ENCODE measurements around the gene THSD7A.
"Not testable (repeated sequence)": the region's sequence is repeated elsewhere in the genome, so short reads cannot be mapped to it uniquely, and the experiment has no call there.

The THSD7A gene

DNA sequence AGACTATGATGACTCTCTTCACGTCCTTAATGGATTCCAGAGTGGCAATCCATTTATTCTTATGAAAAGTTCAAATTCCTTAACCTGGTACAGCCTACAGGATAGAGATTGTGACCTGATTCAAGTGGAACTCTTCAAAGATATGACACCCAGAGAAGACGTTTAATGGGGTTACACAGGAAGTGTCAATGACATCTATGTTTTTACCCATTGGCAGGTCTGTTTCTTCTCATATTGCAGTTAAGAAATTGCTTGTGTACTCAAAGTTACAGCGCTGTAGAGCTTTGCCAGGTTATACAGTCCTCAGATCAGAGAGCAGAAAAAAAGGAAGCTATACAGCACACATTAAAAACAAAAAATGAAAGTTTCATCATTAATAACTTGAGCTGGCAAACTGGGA lies 367.4 kb downstream of the THSD7A start:
- Histone ChIP-seq H3K9ac (ENCODE audit: low read length) (no peak overlapping the region), H3K4me3 (ENCODE audit: low read depth, low read length) (no peak overlapping the region), H3K27me3 (ENCODE audit: control insufficient read depth, insufficient read depth, low read length) (no peaks in the 10 kb centered on the region), H3K9me3 (ENCODE audit: control insufficient read depth, insufficient read depth, low read depth, low read length) (no peaks in the 10 kb centered on the region), H3K36me3 (ENCODE audit: control insufficient read depth, insufficient read depth, low read length) (no peaks in the 10 kb centered on the region), H3K4me1 (ENCODE audit: control insufficient read depth, insufficient read depth, low read length) (no peaks in the 10 kb centered on the region), H3K27ac (ENCODE audit: low read depth, low read length) (no peak overlapping the region)

DNA sequence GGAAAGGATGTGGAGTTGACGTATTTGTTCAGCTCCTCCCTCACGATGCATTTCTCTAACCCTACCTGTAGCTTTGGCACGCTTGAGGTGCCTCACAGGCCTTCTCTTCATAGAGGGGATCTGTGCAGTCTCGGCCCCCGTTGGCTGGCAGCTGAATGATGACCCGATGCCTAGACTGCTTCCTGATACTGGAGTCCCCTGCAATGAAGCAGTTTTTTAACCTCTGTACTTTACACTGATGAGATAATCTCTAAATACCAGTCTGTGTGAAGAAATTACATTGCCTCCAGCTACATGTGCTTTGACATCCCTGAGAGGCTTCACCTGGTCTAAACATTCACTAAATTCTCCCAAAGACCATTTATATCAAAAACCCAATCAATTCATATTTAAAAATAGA lies 370.1 kb downstream of the THSD7A start:
- H3K36me3 ChIP-seq (ENCODE audit: control insufficient read depth, insufficient read depth, low read length) = no peaks in the 10 kb centered on the region

DNA sequence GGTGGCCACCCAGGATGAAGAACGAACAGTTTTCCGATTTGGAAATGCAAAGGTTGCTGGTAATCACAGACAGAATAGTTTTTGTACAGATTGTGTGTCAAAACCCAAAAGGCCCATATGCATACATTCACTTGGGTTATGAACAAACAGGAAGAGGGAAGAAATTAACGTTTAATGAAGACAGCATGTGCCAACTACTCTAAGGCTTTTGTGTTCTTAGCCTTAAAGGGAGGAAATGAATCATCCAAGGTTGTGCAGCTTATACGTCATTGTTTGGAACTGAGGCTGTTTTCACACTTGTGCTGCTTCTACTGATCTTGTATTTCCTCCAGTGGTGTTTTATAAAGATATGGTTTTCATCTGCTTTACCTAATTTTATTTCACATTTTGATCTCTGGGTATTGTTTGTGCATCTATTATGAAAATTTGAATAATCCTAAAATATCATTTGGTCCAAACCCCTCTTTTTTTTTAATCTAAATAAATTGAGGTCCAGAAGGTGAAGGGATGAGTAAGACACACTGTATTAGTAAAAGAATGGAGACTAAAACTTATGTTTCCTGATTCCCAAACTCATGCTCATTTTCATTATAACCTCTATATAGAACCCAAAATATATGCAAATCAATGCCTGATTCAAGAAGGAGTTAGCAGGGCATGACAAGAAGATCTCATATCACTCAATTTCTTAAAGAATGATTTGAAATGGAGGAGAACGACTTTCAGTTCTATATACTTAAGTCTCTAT lies 373.1 kb downstream of the THSD7A start:
- no peaks in the 10 kb centered on the region for H3K9me3 ChIP-seq (ENCODE audit: control insufficient read depth, insufficient read depth, low read depth, low read length)
- H3K27me3 ChIP-seq (ENCODE audit: control insufficient read depth, insufficient read depth, low read length) = no peaks in the 10 kb centered on the region
- no peak overlapping the region for H3K9ac ChIP-seq (ENCODE audit: low read length)
- H3K4me3 ChIP-seq (ENCODE audit: low read depth, low read length) = no peak overlapping the region
- H3K27ac ChIP-seq (ENCODE audit: low read depth, low read length) = no peak overlapping the region
- H3K36me3 ChIP-seq (ENCODE audit: control insufficient read depth, insufficient read depth, low read length) = no peaks in the 10 kb centered on the region
- no peaks in the 10 kb centered on the region for H3K4me1 ChIP-seq (ENCODE audit: control insufficient read depth, insufficient read depth, low read length)

More for the DNA sequence above, 370.1 kb downstream of the THSD7A start:
- Histone ChIP-seq H3K9me3 (ENCODE audit: control insufficient read depth, insufficient read depth, low read depth, low read length) (no peaks in the 10 kb centered on the region), H3K27me3 (ENCODE audit: control insufficient read depth, insufficient read depth, low read length) (no peaks in the 10 kb centered on the region), H3K9ac (ENCODE audit: low read length) (no peak overlapping the region), H3K4me1 (ENCODE audit: control insufficient read depth, insufficient read depth, low read length) (no peaks in the 10 kb centered on the region), H3K27ac (ENCODE audit: low read depth, low read length) (no peak overlapping the region), H3K4me3 (ENCODE audit: low read depth, low read length) (no peak overlapping the region)

GRCh38 chr7:11457419-11457818 lies 374.6 kb downstream of the THSD7A start:
- no peak overlapping the region for H3K27ac ChIP-seq (ENCODE audit: low read depth, low read length)
- H3K9ac ChIP-seq (ENCODE audit: low read length) = no peak overlapping the region

DNA sequence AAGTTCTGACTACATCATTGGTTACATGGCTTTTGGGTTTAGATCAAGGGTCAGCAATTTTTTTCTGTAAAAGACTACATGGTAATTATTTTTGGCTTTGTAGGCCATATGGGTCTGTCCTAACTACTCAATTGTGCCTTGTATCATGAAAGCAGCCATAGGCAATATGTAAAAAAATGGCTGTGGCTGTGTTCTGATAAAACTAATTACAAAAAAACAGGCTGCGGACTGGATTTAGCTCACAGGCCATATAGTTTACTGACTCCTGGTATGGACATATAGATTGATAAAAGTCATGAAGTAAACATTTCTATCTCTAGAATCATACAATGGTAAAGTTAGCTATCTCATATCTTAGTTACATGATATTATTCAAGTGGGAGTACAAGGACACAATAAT lies 375.4 kb downstream of the THSD7A start:
- H3K36me3 ChIP-seq (ENCODE audit: control insufficient read depth, insufficient read depth, low read length) = no peaks in the 10 kb centered on the region
- H3K27ac ChIP-seq (ENCODE audit: low read depth, low read length) = no peak overlapping the region
- H3K9ac ChIP-seq (ENCODE audit: low read length) = no peak overlapping the region
- no peaks in the 10 kb centered on the region for H3K4me1 ChIP-seq (ENCODE audit: control insufficient read depth, insufficient read depth, low read length)
- no peaks in the 10 kb centered on the region for H3K27me3 ChIP-seq (ENCODE audit: control insufficient read depth, insufficient read depth, low read length)
- no peak overlapping the region for H3K4me3 ChIP-seq (ENCODE audit: low read depth, low read length)
- no peaks in the 10 kb centered on the region for H3K9me3 ChIP-seq (ENCODE audit: control insufficient read depth, insufficient read depth, low read depth, low read length)

More at GRCh38 chr7:11457419-11457818, 374.6 kb downstream of the THSD7A start:
- Histone ChIP-seq H3K27me3 (ENCODE audit: control insufficient read depth, insufficient read depth, low read length) (no peaks in the 10 kb centered on the region), H3K9me3 (ENCODE audit: control insufficient read depth, insufficient read depth, low read depth, low read length) (no peaks in the 10 kb centered on the region), H3K36me3 (ENCODE audit: control insufficient read depth, insufficient read depth, low read length) (no peaks in the 10 kb centered on the region), H3K4me3 (ENCODE audit: low read depth, low read length) (no peak overlapping the region), H3K4me1 (ENCODE audit: control insufficient read depth, insufficient read depth, low read length) (no peaks in the 10 kb centered on the region)

DNA sequence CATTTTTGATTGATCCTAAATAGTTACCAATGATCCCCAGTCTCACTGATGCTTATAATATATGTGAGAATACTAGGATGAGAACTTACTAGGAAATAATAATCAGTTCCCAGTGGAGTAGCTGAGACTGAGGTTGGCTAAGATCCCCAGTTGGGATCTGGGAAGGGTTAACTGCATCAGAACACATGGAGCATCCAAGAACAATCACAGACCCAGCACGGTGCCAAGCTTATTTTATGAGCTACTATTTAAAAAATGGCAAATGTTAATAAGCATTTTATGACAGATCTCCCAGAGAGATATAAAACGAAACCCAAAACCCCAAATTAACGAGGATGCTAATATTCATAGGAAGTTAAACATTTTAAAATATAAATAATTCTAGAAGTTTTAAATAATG lies 379.5 kb downstream of the THSD7A start:
- no peak overlapping the region for H3K9ac ChIP-seq (ENCODE audit: low read length)
- H3K4me3 ChIP-seq (ENCODE audit: low read depth, low read length) = no peak overlapping the region
- no peaks in the 10 kb centered on the region for H3K27me3 ChIP-seq (ENCODE audit: control insufficient read depth, insufficient read depth, low read length)
- no peaks in the 10 kb centered on the region for H3K4me1 ChIP-seq (ENCODE audit: control insufficient read depth, insufficient read depth, low read length)
- no peaks in the 10 kb centered on the region for H3K9me3 ChIP-seq (ENCODE audit: control insufficient read depth, insufficient read depth, low read depth, low read length)
- H3K27ac ChIP-seq (ENCODE audit: low read depth, low read length) = no peak overlapping the region
- H3K36me3 ChIP-seq (ENCODE audit: control insufficient read depth, insufficient read depth, low read length) = no peaks in the 10 kb centered on the region

- Histone ChIP-seq H3K9ac (ENCODE audit: low read length) (no peak overlapping the region), H3K9me3 (ENCODE audit: control insufficient read depth, insufficient read depth, low read depth, low read length) (no peaks in the 10 kb centered on the region)
These were observed 381.7 kb downstream of the THSD7A start for GRCh38 chr7:11450281-11450680.

DNA sequence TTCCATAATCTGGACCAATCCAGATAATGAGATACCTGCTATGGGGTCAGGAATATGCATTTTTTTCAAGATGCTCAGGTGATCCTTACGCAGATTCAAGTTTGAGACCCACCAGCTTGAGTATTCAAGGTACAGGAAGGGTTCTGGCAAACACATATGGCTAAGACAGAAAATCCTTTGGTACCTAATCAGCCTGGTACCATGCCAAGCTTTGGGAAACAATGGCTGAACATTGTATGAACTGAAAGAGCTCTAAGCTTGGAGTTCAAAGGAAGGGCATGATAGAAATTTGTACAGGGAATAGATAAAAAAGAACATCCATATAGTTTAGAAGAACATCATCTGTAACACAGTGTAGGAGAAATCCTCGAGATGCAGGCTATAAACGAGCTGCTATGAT lies 382.7 kb downstream of the THSD7A start:
- Histone ChIP-seq H3K27ac (ENCODE audit: low read depth, low read length) (no peak overlapping the region), H3K9ac (ENCODE audit: low read length) (no peak overlapping the region), H3K36me3 (ENCODE audit: control insufficient read depth, insufficient read depth, low read length) (no peaks in the 10 kb centered on the region), H3K27me3 (ENCODE audit: control insufficient read depth, insufficient read depth, low read length) (no peaks in the 10 kb centered on the region), H3K9me3 (ENCODE audit: control insufficient read depth, insufficient read depth, low read depth, low read length) (no peaks in the 10 kb centered on the region), H3K4me3 (ENCODE audit: low read depth, low read length) (no peak overlapping the region), H3K4me1 (ENCODE audit: control insufficient read depth, insufficient read depth, low read length) (no peaks in the 10 kb centered on the region)

More at GRCh38 chr7:11450281-11450680, 381.7 kb downstream of the THSD7A start:
- H3K36me3 ChIP-seq (ENCODE audit: control insufficient read depth, insufficient read depth, low read length) = no peaks in the 10 kb centered on the region
- no peaks in the 10 kb centered on the region for H3K4me1 ChIP-seq (ENCODE audit: control insufficient read depth, insufficient read depth, low read length)
- no peak overlapping the region for H3K27ac ChIP-seq (ENCODE audit: low read depth, low read length)
- no peak overlapping the region for H3K4me3 ChIP-seq (ENCODE audit: low read depth, low read length)
- H3K27me3 ChIP-seq (ENCODE audit: control insufficient read depth, insufficient read depth, low read length) = no peaks in the 10 kb centered on the region

GRCh38 chr7:11448323-11448722 lies 383.7 kb downstream of the THSD7A start:
- no peak overlapping the region for H3K9ac ChIP-seq (ENCODE audit: low read length)
- no peak overlapping the region for H3K27ac ChIP-seq (ENCODE audit: low read depth, low read length)
- no peaks in the 10 kb centered on the region for H3K36me3 ChIP-seq (ENCODE audit: control insufficient read depth, insufficient read depth, low read length)
- H3K4me3 ChIP-seq (ENCODE audit: low read depth, low read length) = no peak overlapping the region
- no peaks in the 10 kb centered on the region for H3K9me3 ChIP-seq (ENCODE audit: control insufficient read depth, insufficient read depth, low read depth, low read length)
- H3K4me1 ChIP-seq (ENCODE audit: control insufficient read depth, insufficient read depth, low read length) = no peaks in the 10 kb centered on the region
- H3K27me3 ChIP-seq (ENCODE audit: control insufficient read depth, insufficient read depth, low read length) = no peaks in the 10 kb centered on the region

GRCh38 chr7:11447106-11447505 lies 384.9 kb downstream of the THSD7A start:
- Histone ChIP-seq H3K4me1 (ENCODE audit: control insufficient read depth, insufficient read depth, low read length) (no peaks in the 10 kb centered on the region), H3K9me3 (ENCODE audit: control insufficient read depth, insufficient read depth, low read depth, low read length) (no peaks in the 10 kb centered on the region), H3K9ac (ENCODE audit: low read length) (no peak overlapping the region), H3K27ac (ENCODE audit: low read depth, low read length) (no peak overlapping the region), H3K27me3 (ENCODE audit: control insufficient read depth, insufficient read depth, low read length) (no peaks in the 10 kb centered on the region), H3K36me3 (ENCODE audit: control insufficient read depth, insufficient read depth, low read length) (no peaks in the 10 kb centered on the region), H3K4me3 (ENCODE audit: low read depth, low read length) (no peak overlapping the region)

DNA sequence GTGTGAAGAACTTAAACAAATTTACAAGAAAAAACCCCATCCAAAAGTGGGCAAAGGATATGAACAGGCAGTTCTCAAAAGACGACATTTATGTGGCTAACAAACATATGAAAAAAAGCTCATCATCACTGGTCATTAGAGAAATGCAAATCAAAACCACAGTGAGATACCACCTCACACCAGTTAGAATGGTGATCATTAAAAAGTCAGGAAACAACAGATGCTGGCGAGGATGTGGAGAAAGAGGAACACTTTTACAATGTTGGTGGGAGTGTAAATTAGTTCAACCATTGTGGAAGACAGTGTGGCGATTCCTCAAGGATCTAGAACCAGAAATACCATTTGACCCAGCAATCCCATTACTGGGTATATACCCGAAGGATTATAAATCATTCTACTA lies 388.1 kb downstream of the THSD7A start:
- H3K27ac ChIP-seq (ENCODE audit: low read depth, low read length); H3K9ac ChIP-seq (ENCODE audit: low read length): not testable (repeated sequence)

More for the DNA sequence above, 388.1 kb downstream of the THSD7A start:
- H3K9me3 ChIP-seq (ENCODE audit: control insufficient read depth, insufficient read depth, low read depth, low read length); H3K36me3 ChIP-seq (ENCODE audit: control insufficient read depth, insufficient read depth, low read length); H3K4me1 ChIP-seq (ENCODE audit: control insufficient read depth, insufficient read depth, low read length); H3K4me3 ChIP-seq (ENCODE audit: low read depth, low read length); H3K27me3 ChIP-seq (ENCODE audit: control insufficient read depth, insufficient read depth, low read length): not testable (repeated sequence)
